ENCODE data around the gene SUGCT.
"Not testable (repeated sequence)": the region's sequence is repeated elsewhere in the genome, so short reads cannot be mapped to it uniquely, and the experiment has no call there.

SUGCT gene

DNA sequence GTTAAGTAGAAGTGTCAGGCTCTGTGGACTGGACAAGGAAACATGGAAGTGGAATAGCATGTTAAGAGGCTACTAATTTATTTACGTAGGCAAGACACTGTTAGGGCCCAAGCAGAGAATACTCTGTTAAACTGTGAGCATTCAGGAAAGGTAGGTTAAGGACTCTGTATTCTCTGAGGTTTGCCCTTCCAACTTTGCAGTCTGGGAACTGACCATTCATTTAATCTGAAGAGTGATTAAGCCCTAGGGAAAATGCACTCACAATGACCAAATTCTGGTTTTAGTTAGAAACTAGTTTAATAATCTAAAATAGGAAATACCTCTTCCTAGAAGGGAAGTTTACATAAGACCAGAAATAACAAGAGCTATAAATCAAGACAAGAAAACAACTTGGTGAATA lies 266.6 kb downstream of the SUGCT start:
- TF ChIP-seq ZFX (IDR thresholded peaks at IDR 0.05): no peak
- TF ChIP-seq, protein P1, sequence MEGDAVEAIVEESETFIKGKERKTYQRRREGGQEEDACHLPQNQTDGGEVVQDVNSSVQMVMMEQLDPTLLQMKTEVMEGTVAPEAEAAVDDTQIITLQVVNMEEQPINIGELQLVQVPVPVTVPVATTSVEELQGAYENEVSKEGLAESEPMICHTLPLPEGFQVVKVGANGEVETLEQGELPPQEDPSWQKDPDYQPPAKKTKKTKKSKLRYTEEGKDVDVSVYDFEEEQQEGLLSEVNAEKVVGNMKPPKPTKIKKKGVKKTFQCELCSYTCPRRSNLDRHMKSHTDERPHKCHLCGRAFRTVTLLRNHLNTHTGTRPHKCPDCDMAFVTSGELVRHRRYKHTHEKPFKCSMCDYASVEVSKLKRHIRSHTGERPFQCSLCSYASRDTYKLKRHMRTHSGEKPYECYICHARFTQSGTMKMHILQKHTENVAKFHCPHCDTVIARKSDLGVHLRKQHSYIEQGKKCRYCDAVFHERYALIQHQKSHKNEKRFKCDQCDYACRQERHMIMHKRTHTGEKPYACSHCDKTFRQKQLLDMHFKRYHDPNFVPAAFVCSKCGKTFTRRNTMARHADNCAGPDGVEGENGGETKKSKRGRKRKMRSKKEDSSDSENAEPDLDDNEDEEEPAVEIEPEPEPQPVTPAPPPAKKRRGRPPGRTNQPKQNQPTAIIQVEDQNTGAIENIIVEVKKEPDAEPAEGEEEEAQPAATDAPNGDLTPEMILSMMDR (conservative IDR thresholded peaks at IDR 0.05): no peak
- H3K27ac ChIP-seq: no peak overlapping the region

DNA sequence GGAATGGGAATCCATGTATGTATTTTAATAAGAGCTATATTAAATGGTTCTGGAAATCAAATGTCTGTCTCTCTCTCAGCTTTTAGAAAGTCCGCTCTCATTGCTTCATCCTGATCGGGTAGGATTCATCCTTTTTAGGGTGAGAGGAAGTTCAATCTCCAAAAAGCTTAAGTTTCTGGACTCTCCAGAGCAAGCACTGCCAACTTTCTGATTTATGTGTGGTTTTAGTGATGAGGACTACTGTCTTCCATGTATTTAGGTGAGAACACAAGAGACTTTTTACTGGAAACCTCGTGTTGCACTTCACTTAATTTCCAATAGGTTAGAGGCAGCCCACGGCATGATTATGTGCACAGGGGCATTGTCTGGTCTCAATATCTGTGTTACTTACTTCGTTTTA lies 267.9 kb downstream of the SUGCT start:
- no peak overlapping the region for H3K27ac ChIP-seq
- TF ChIP-seq, protein P1 (conservative IDR thresholded peaks at IDR 0.05): no peak
- TF ChIP-seq ZFX (IDR thresholded peaks at IDR 0.05): no peak

DNA sequence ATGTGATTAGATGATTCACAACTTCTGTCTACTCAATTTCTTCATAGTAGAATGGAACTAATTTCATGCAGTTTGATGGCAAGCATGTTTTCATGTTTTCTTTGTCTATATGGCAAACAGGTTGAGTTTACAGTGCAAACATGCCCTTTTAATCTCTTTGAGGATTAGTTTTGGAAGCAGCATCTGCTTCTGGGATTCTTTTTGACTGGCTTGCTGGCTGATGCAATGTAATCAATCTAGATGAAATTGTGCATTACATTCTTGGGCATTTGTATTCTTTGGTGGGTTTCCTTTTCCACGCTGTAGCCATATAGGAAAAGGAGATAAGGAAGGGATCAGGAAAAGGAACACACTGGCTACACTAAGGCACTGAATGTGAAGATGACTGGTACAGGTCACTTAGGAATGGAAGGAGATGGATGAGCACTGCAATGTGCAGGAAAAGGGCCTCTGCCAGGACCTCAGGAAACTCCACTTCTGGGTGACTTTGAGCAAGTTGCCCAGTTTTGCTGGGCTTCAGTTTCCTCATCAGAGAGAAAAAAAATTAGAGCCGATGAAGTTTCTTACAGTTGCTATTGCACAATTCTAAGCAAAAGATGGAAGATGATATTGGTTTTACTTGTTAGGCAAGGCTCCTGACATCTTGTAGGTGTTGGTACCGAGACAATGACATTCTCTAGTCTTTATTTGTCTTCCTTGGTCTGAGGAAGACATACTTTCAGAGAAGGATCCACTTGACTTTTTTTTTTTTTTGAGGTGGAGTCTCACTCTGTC lies 269.1 kb downstream of the SUGCT start:
- H3K27ac ChIP-seq: no peak overlapping the region
- TF ChIP-seq, protein P1 (conservative IDR thresholded peaks at IDR 0.05): no peak
- no peak for TF ChIP-seq ZFX (IDR thresholded peaks at IDR 0.05)

DNA sequence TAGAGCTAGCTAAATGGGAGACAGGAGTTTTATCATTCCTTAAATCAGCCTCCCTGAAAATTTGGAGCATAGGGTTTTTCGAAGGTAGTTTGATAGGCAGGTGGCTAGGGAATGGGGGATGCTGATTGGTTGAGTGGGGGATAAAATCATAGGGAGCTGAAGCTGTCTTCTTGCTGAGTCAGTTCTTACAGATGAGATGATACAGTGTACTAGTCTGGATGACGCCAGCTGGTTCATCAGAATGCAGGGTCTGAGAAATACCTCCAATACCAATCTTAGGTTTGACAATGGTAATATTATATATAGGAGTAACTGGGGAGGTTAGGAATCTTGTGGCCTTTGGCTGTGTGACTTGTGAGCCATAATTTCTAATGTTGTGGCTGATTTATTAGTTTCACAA lies 271.2 kb downstream of the SUGCT start:
- H3K27ac ChIP-seq: no peak overlapping the region

DNA sequence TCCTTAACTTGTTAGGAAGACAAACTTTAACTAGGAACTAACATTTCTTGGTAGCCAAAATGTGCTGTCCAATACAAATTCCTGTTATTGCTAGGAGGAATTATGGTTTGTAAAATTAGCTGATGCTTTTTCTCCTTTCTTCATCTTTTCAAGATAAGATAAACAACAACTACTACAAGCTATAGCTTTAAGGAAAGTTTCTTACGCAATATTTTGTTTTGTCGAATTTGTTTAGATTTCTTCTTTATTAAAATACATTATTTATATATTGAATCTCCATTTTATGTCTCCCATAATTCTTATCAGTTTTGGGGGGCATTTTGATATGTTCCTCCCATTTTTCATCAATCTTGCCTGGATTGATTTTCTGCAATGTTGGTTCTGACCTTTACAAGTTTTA lies 277.5 kb downstream of the SUGCT start:
- H3K27ac ChIP-seq: no peak overlapping the region
- TF ChIP-seq ZFX (IDR thresholded peaks at IDR 0.05): no peak
- TF ChIP-seq, protein P1 (conservative IDR thresholded peaks at IDR 0.05): no peak

More for the DNA sequence above, 271.2 kb downstream of the SUGCT start:
- TF ChIP-seq ZFX (IDR thresholded peaks at IDR 0.05): no peak
- TF ChIP-seq, protein P1 (conservative IDR thresholded peaks at IDR 0.05): no peak

DNA sequence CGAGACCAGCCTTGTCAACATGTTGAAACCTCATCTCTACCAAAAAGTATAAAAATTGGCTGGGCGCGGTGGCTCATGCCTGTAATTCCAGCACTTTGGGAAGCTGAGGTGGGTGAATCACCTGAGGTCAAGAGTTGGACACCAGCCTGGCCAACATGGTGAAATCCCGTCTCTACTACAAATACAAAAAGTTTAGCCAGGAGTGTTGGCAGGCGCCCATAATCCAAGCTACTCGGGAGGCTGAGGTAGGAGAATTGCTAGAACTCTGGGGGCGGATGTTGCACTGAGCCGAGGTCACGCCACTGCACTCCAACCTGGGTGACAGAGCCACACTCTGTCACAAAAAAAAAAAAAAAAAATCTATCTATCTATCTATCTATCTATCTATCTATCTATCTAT lies 279.9 kb downstream of the SUGCT start:
- not testable (repeated sequence) for H3K27ac ChIP-seq

DNA sequence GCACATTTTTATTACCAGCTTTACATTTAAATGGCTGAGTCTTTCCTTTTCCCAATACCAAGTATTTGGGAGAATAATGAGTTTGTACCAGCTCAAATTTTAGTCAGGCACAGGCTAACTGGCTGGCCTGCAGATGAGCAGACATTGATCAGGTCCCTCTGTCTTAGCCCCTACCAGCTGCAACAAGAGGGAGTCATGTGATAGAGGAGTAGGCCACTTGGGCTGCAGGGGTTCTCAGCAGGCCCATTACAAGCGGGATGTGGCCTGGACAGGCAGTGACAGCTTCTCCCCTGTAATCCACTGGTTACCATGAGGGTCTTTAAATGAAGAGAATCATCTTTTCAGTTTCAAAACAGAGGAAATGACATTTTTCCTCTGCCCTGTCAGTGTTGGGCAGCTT lies 283.6 kb downstream of the SUGCT start:
- no peak overlapping the region for H3K27ac ChIP-seq
- no peak for TF ChIP-seq ZFX (IDR thresholded peaks at IDR 0.05)
- TF ChIP-seq, protein P1 (conservative IDR thresholded peaks at IDR 0.05): no peak

DNA sequence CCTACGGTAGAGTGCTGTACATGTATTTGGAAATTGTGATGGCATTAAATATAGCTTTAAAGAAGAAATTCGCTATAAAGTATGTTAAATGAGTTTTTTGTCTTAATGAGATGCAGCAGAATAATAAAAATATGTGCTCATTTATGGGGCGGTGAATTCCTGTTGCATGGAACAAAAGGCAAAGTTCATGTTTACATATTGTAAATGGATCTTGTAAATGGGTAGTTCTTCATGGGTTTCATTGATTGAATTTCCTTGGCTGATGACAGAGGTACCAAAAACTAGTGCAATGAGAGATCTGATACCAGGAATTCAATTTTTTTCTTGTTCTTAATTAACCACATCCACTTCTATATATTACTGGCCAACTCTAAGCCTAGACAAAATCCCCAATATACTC lies 284.2 kb downstream of the SUGCT start:
- TF ChIP-seq, protein P1 (conservative IDR thresholded peaks at IDR 0.05): no peak
- no peak for TF ChIP-seq ZFX (IDR thresholded peaks at IDR 0.05)
- H3K27ac ChIP-seq: no peak overlapping the region

Measured in C4-2B (cell line).